HG02642 (cell line): ENCODE data around the gene PDLIM5.
"Not testable (repeated sequence)": the region's sequence is repeated elsewhere in the genome, so short reads cannot be mapped to it uniquely, and the experiment has no call there.

Experiments
- ATAC-seq: cut with Tn5 transposase; IDR thresholded peaks from one replicate; pipeline ENCODE4 v1.9.1; 2021; ENCODE audit warnings: mild to moderate bottlenecking; ENCODE audit not compliant: unreplicated experiment, poor library complexity

Gene PDLIM5

GRCh38 chr4:94458682-94459081 is 6.9 kb downstream of the PDLIM5 start:
- no peak for ATAC-seq

- ATAC-seq, result no peak
Measured at GRCh38 chr4:94459462-94460161, 7.9 kb downstream of the PDLIM5 start.

GRCh38 chr4:94461506-94461905 is 9.8 kb downstream of the PDLIM5 start:
- ATAC-seq, result no peak

- no peak for ATAC-seq
Measured at GRCh38 chr4:94462572-94462971, 10.8 kb downstream of the PDLIM5 start.

GRCh38 chr4:94463771-94464170 is 12.0 kb downstream of the PDLIM5 start:
- ATAC-seq, result no peak

- ATAC-seq, result no peak
Measured at GRCh38 chr4:94466371-94466770, 14.6 kb downstream of the PDLIM5 start.

- ATAC-seq, result no peak
Measured at GRCh38 chr4:94466923-94467322, 15.2 kb downstream of the PDLIM5 start.

GRCh38 chr4:94468093-94468769 is 16.5 kb downstream of the PDLIM5 start:
- no peak for ATAC-seq

- no peak for ATAC-seq
Measured at GRCh38 chr4:94469221-94469784, 17.6 kb downstream of the PDLIM5 start.

- ATAC-seq, result no peak
Measured at GRCh38 chr4:94470132-94470531, 18.4 kb downstream of the PDLIM5 start.

- ATAC-seq, result not testable (repeated sequence)
Measured at GRCh38 chr4:94470782-94471181, 19.0 kb downstream of the PDLIM5 start.

- no peak for ATAC-seq
Measured at GRCh38 chr4:94472056-94472826, 20.5 kb downstream of the PDLIM5 start.

GRCh38 chr4:94475050-94475449 is 23.3 kb downstream of the PDLIM5 start:
- ATAC-seq, result no peak

- no peak for ATAC-seq
Measured at GRCh38 chr4:94475794-94476193, 24.1 kb downstream of the PDLIM5 start.

GRCh38 chr4:94477227-94477626 is 25.5 kb downstream of the PDLIM5 start:
- no peak for ATAC-seq

- ATAC-seq, result not testable (repeated sequence)
Measured at GRCh38 chr4:94478805-94479204, 27.1 kb downstream of the PDLIM5 start.

GRCh38 chr4:94479358-94480141 is 27.8 kb downstream of the PDLIM5 start:
- ATAC-seq, result no peak

- ATAC-seq, result no peak
Measured at GRCh38 chr4:94480362-94480951, 28.7 kb downstream of the PDLIM5 start.

- ATAC-seq, result no peak
Measured at GRCh38 chr4:94483895-94484294, 32.2 kb downstream of the PDLIM5 start.

- ATAC-seq, result no peak
Measured at GRCh38 chr4:94484818-94485217, 33.1 kb downstream of the PDLIM5 start.
